HG02870 (cell line): Measurements from ENCODE around the gene KLHDC7A.
"Not testable (repeated sequence)": the region's sequence is repeated elsewhere in the genome, so short reads cannot be mapped to it uniquely, and the experiment has no call there.

Source experiments
- ATAC-seq: cut with Tn5 transposase; IDR thresholded peaks from one replicate; pipeline ENCODE4 v1.9.1; 2021; ENCODE audit warnings: mild to moderate bottlenecking, moderate library complexity; ENCODE audit not compliant: unreplicated experiment

Gene KLHDC7A

DNA sequence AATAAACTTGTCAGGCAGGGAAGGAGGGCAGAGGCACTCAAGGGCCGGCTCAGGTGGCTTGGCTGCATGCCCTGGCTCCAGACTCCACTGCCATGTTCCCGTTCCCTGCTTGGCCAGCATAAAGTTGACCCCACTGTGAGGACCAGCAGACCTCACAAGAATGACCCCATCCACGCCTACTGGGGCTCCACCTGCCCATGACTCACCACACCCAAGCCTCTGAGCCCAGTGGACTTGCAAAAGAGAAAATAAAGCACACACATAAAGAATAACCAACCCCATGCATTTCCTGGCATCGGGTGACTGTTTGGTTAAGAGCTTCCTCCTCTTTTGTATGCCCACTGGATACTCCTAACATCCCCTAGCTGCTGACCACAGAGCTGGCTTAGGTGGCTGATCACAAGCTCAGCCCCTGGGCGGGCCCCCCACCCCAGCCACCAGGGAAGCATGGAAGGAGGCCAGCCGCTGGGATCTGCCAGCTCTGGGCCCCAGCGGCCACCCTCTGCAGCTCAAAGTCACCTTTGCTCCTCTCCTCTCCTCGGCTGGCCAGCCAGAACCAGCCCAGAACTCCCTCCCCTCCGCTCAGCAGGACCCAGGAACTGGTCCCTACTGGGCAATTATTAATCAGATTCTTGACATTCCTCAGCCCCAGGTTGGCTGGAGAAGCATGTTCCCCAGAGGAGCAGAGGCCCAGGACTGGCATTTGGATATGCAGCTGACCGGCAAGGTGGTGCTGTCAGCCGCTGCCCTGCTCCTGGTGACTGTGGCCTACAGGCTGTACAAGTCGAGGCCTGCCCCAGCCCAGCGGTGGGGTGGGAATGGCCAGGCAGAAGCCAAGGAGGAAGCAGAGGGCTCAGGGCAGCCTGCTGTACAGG is at the start of gene KLHDC7A:
Gene KLHDC7A, plus strand, starts transcription at position 616 of the 875 bp plus-strand sequence. Its CDS starts 52 bp downstream, at position 668.
- ATAC-seq, result no peak

DNA sequence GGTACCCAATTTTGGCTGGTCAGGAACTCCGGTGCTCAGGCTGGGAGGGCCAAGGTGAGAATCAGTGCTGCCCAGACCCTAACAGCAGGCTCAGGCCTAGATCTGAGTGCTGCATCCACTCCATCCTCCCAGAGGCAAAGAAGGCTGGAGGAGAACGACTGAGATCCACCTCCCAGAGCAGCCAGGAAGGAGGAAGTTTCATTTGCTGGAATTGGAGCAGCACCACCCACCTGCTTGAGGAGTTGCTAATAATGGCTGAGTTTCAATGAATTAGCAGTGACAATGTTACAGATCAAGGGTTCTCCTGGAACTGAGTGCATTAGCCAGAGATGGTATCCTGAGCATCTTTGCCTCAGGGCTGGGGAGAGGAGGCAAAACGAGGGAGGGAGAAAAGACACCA is 46.7 kb upstream of the KLHDC7A start:
- ATAC-seq, result no peak

DNA sequence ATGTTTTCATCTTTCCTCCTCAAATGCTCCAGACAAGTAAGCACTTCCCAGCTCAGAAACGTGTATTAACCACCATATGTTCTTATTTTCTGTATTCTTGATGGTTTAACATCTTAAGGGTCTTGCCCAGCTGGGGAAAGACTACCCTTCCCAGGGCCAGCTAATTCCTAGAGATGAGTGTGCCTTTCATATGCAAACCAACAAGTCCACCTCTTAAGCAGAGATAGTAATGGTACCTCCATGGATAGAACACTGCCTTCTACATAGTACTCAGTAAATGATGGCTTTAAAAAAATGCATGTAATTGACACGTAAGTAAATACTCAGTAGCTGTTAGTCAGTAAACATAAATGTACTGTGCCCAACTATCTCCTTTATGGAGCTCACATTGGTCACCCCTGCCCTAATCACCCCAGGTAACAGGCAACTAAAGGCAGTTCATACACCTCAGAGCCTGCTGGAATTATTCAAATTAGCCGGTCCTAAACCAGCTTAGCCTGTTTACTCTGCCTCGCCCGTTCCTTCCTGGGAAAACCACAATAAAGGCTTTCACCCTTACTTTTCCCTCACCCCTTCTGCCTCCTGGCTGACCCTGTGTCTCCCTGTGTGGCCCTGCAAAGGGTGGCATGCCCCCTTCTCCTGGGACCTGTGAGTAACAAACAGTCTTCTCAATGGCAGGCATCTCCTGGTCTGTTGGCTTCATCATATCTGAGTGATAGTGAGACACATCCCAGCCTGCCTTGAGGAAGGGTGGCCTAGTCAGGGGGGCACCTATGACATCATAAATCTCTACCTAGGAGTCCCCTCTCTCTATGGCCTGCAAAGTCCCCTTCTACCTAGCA is 40.1 kb upstream of the KLHDC7A start:
- no peak for ATAC-seq

DNA sequence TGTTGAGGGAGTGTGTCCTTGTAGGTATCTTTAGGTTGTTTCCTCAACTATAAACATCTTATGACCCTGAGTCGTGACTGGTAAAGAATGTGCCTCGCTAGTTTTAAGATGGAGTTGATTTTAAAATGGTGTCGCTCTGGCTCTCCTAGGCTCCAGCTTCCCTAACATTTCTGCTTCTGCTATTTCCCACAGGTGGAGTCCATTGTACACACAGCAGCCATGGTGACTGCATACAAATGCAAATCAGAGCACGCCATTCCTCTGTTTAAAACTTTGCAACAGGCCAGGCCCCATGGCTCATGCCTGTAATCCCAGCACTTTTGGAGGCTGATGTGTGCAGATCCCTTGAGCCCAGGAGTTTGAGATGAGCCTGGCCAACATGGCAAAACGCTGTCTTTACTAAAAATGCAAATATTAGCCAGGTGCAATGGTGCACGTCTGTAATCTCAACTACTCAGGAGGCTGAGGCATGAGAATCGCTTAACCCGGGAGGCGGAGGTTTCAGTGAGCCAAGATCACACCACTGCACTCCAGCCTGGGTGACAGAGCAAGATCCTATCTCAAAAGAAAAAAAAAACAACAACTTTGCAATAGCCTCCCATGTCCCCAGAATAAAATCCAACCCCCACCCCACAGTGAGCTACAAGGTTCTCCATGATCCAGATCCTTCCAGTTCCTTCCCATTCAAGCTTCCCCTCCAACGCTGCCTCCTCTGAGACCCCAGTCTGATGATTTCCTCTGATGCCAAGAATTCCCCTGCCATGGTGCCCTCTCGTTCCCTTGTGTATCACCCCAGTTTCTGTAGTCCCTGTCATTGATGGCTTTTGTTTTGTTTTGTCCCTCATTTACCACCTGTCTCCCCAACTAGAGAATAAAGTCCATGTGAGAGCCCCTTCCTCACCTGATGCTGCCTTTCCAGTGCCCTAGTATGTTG is 36.9 kb upstream of the KLHDC7A start:
- ATAC-seq, result no peak

DNA sequence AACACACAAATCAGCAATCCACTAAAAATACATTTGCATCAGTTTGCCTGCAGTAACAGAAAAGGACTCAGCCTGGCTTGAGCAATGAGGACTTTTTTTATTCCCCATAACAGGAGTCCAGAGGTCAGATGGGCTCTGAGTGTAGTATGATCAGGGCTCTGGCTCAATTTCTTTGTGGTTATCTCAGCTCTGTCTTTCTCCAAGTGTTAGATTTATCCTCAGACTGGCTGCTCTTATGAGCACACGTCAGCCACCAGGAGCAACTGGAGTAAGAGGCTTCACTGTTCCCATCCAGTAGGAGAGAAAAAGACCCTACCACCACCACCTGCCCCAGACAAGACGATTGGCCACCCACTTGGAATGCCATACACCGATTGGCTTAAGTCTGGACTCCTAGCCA is 36.2 kb upstream of the KLHDC7A start:
- no peak for ATAC-seq

DNA sequence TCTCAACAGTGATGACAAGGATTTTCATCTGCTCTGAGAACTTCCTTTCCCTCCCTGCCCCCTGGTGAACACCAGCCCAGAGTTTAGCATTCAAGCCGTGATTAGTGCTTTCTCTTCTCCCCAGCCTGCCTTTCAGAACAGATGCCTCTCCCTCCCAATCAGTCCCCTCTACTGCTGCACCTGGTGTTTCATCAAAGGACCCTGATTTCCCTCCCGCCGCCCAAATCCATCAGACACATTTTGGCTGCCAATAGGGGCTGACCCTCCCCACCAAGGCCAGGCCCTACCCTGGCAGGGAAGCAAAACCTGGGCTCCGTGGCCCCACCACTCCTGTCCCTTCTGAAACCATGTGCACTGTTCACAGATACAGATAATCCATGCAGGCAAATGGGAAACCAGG is 34.0 kb upstream of the KLHDC7A start:
- ATAC-seq, result no peak

DNA sequence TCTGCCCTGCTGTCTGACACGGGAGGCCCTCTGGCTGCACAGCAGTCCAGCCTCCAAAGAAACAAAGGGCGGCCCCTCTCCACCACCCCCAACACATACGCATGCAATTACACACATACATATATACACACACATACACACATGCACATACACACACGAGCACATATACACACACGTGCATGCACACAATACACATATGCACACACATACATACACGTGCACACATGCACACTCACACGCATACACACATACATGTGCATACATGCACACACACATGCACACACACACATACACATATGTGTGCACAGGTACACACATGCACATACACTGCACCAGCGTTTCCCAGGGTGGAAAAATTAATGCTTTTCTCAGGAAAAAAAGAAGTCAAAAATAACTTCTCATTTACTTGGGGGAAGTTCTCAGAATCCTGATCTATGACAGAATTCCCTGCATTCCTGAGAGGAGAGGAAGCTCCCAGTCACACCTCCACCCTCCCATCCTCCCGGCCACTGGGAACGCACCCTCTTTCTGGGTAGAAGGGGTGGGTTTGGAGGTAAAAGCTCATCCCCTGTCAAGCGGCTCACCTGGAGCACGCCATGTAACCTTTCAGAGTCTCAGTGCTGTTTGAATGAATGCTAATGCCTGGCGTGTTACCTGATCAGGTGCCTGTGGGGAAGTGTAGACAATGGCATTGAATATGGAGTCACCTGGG is 33.1 kb upstream of the KLHDC7A start:
- no peak for ATAC-seq

DNA sequence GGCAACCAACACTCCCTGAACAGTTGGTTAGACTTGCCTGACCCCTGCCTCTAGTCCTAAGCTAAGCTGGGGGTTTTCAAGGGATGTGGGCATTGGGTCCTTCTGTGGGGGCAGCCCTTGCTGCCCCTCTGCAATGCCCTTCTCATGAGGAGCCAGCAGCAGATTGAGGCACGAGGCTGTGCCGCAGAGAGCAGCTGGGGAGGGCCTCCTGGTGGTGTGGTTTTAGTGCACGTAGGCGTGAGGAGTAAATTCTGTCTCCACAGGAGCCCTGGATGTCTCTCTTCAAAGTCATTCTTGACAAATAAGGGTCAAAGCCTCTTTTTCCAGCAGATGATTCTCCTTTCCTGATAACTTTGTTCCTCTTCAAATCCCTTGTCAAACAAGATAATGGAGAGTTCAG is 31.8 kb upstream of the KLHDC7A start:
- ATAC-seq, result no peak

DNA sequence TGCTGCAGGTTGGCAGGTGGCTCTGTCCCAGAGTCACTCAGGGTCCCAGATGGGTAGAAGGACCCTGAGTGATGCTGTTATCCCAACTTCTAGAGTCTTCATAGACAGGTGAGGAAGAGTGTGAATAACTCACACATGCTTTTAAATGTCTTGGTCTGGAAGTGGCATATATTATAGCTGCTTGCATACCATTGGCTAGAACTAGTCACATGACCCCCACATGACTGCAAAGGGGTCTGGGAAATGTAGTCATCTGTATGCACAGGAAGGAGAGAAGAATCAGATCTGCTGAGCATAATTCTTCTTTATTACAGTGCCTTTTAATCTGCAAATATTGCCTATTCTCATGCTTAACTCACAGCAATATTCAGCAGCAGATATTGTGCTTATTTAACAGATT is 28.2 kb upstream of the KLHDC7A start:
- ATAC-seq, result no peak

DNA sequence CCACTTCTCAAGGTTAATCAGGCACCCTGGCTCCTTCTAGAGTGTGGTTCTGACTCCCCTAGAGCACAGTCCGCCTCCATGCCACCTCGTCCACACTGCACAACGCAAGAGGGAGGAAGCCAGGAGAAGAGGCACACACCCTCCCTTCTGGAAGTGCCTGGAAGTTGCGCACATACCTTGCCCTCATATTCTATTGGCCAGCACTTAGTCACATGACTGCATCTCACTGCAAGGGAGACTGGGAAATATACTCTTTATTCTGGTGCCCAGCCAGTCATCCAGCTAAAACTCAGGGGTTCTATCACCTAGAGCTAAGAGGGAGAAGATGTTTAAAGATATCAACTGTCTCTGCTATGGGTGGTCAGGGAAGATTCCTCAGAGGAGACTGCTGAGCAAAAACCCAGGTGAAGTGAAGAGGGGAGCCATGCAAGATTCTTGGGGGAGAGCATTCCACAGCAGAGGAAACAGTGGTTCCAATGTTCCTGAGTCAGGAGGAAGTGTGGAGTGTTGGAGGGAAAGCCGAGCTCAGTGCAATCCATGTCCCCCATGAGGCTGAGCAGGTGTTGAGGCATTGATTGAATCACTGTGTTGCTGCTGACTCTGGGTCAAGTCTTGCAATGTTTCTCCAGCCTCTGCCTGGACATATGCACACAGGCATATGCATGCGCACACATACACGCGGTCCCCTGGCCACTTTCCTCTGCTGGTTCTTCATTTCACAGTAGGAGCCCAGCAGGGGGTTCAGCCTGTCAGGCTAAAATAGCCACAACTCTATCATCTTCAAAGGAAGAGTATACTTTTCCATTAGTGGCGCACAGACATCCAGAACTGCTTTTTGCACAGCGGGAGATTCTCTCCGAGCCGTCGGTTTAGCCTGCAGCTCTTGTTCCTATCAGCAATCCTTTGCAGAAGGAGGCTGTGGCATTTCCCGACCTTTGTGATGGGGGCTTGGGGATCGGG is 22.3 kb upstream of the KLHDC7A start:
- no peak for ATAC-seq

DNA sequence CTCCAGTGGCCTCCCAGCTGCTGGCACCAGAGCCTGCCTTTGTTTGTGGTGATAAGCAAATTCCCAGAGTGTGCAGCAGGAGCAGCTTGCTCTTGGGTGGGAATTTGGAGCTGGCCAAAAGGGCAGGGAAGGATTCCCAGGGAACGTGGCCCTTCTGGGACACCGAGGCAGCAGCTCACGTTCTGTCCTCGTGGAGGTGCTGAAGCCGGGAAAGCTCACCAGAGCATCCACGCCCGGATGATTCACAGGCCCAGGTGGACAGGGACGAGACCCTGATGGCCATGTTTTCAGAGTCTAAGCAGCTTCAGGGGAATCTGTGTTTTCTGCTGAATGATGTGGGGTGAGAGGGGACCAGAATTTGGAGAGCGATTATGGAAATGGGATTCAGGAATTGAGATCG is 19.1 kb upstream of the KLHDC7A start:
- ATAC-seq, result no peak

DNA sequence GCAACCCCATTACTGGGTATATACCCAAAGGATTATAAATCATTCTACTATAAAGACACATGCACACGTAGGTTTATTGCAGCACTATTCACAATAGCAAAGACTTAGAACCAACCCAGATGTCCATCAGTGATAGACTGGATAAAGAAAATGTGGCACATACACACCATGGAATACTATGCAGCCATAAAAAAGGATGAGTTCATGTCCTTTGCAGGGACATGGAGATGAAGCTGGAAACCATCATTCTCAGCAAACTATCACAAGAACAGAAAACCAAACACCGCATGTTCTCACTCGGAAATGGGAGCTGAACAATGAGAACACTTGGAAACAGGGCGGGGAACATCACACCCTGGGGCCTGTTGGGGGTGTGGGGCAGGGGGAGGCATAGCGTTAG is 18.2 kb upstream of the KLHDC7A start:
- ATAC-seq, result not testable (repeated sequence)

DNA sequence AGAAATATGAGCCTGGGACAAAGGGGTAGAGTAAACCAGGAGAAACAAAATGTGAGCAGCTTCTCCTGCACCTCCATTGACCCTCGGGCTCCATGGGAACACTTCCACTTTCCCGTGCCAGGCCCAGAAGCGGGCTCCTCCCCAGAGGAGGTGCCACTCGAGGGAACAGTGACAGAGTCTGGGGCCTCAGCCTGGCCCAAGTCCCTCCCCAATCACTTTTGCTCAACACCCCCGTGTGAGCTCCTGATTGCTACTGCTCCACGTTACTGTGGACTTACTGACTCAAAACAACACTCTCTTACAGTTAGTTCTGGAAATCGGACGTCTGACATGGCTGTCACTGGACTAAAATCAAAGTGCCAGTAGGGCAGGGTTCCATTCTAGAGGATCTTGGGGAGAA is 17.7 kb upstream of the KLHDC7A start:
- no peak for ATAC-seq

DNA sequence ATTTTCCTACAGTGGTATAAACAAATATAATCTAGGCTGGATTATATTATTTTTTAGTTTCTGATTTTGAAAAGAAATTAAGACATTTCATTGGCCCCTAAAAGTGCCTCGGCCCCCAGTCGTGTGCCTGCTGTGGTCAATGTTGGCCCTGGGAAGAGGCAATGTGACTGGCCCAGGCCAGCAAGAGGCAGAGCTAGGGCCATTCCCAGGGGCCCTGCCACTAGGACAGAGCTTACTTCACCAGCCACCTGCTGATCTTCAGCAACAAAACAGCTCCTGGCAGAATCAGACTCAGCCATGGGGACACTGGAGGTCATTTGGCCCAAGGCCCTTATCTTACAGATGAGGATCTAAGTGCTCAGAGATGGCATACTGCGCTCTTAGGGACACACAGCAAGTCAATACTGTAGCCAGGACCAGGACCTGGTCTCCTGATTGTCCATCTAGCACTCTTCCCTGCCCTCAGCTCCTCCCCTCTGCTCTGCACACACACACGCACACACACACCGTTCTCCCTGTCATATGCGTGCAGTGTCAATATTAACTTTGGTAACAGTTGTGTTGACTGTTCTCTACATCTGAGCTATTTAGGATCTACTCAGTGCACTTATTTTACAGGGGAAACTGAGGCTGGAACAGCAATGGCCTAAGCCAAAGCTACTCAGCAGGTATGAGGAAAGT is 16.6 kb upstream of the KLHDC7A start:
- ATAC-seq, result no peak

DNA sequence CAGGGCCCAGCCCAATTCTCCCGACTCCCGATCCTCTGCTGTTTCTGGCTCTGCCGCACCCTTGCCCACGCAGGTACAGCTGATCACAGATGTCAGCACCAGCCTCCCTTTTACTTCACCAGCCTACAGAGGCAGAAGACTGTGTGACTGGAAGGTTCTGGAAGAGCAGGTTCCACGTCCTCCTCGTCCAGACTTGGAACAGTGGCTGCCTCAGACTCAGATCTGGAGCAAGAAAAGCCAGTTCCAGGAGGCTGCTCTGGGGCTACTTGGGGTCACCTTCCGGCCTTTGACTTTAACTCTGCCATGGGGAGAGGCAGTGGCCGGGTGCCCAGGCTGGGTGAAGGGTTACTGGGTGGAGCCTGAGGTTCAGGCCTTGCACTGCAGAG is 16.1 kb upstream of the KLHDC7A start:
- ATAC-seq, result no peak

DNA sequence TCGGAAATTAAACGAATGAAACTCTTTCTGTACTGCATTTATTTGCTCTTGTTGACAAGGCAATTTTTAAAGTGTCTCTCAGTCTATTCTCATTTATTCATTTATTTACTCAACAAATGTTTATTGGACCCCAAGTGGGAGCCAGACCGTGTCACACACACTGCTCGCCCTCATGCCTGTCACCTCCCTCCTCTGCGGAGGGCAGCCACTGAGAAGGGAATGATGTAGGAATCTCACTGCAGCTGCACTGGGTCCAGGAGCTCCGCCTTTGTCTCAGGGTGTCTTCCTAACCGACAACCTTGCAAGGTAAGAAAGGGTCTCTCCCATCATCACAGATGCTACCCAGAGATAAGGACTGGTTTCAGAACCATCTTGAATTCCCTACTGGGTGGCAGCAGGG is 14.1 kb upstream of the KLHDC7A start:
- ATAC-seq, result no peak

DNA sequence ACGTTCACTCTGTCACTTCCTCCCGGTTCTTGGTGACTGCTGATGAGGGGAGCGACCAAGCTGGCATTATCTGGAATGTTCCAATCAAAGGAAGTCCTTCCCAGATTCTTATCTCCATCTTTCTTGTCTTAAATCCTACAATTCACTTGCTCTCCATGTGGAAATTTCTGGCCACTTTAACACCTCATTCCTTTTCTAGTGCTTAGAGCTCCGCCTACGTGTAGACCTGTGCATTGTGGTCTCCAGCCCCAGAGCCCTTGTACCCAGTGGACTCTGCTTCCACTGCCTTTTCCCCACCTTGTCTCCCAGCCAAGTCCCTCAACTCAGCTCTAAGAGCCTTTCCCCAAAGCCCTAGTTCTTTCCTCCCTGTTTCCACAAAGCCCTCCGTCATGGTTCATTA is 12.2 kb upstream of the KLHDC7A start:
- ATAC-seq, result no peak

DNA sequence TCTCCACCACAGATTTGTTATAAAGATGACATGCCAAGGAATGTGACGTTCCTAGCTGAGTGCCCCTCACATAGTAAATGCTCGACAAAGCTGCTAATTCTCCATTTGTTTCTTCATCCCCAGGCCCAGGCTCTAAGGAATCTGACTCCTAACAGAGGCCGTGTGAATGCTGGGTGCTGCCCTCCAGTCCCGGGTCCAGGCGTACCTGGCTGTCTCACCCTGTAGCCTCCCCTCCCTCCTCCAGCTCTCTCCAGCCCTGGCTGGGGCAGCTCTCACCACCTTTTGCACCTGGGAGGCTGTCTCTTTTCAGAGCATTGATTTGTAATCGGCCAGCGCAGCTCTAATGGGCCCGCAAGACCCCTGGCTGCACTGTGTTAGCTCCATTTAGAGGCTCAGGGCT is 11.2 kb upstream of the KLHDC7A start:
- ATAC-seq, result no peak
